Measurements from ENCODE around the gene MYO18A. TPM values are rescaled to one million over a fixed set of nuclear protein-coding genes. Genes with fewer than 3 reads are reported as not detected.

MYO18A gene
- total and polyA plus RNA-seq, 10 of the 15 experiments (the other 5 are each of a cell fraction or from before 2014, with no cell fraction given) = 2.9 to 66.0 (median 24.5) TPM

DNA sequence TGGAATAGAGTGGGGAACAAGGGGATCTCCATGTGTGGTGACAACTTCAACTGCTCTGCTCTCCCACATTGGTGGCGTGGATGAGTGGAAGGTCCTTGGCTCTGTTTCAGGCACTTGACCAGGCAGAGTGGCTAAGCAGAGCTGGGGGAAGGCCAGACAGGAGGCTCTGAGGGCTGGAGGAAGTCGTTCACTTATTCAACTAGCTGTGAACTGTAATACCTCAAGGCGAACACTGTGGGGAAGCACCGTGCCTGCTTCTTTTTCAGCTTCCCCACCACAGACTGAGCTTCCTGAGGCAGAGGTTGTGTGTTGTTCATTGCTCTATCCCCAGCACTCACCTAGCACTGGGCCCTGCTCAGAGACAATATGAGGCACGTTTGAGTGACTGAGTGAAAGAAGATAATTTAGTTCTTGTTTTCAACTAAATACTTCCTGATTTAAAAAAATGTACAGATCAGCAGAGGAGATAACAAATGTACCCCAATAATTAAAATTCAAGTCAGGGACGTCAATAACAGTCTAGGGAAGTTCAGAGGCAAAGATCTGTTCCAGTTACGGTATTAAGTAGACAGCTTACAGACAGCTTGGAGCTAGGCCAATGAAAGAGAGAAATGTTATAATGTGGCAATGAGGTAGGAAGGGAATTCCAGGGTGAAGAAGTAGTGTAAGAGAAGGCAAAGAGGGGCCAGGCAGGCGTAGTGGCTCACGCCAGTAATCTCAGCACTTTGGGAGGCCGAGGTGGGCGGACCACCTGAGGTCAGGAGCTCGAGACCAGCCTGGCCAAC, 34.7 kb downstream of the MYO18A start (continued):
- TF ChIP-seq NR2C2 (IDR thresholded peaks at IDR 0.05; ENCODE audit: borderline replicate concordance, control insufficient read depth, insufficient read length, low read depth) (no peak), HDAC2 (IDR thresholded peaks at IDR 0.05) (no peak), BRCA1 (IDR thresholded peaks at IDR 0.05; ENCODE audit: low read depth, low read length) (no peak), CEBPB (IDR thresholded peaks at IDR 0.05; ENCODE audit: borderline replicate concordance in 1 of 2, low read depth in 2 of 2, low read length in 2 of 2) (no peak), SRF (IDR thresholded peaks at IDR 0.05; ENCODE audit: low read depth in 2 of 2, low read length in 2 of 2) (no peak), CREB1 (IDR thresholded peaks at IDR 0.05; ENCODE audit: low read depth) (no peak), CHD2 (IDR thresholded peaks at IDR 0.05; ENCODE audit: borderline replicate concordance, low read depth, low read length) (no peak), MEF2B (IDR thresholded peaks at IDR 0.05; ENCODE audit: partially characterized antibody, poor library complexity, severe bottlenecking) (no peak), CREM (IDR thresholded peaks at IDR 0.05; ENCODE audit: low read depth) (no peak), POLR2AphosphoS2 (IDR thresholded peaks at IDR 0.05; ENCODE audit: low read depth, low read length) (no peak), YY1 (IDR thresholded peaks at IDR 0.05; ENCODE audit: low read depth, low read length) (0 out of 2 replicates have a peak, but pooled peaks have one; percentile 15), CBX3 (IDR thresholded peaks at IDR 0.05; ENCODE audit: borderline replicate concordance, low read depth) (no peak), MTA3 (IDR thresholded peaks at IDR 0.05; ENCODE audit: borderline replicate concordance, low read length) (no peak), IRF4 (IDR thresholded peaks at IDR 0.05; ENCODE audit: low read depth, low read length) (no peak), PAX8 (IDR thresholded peaks at IDR 0.05) (no peak), STAT1 (conservative IDR thresholded peaks at IDR 0.05) (no peak), EZH2 (IDR thresholded peaks at IDR 0.05; ENCODE audit: borderline replicate concordance, control insufficient read depth, low read depth, low read length) (no peak), RBBP5 (conservative IDR thresholded peaks at IDR 0.05) (no peak), SMAD5 (IDR thresholded peaks at IDR 0.05; ENCODE audit: low read depth) (no peak), NR2F1 (conservative IDR thresholded peaks at IDR 0.05) (no peak), FOXM1 (IDR thresholded peaks at IDR 0.05; ENCODE audit: low read depth, low read length) (no peak), STAT3 (IDR thresholded peaks at IDR 0.05; ENCODE audit: low read depth, low read length) (no peak)
- TF ChIP-seq, protein P1, sequence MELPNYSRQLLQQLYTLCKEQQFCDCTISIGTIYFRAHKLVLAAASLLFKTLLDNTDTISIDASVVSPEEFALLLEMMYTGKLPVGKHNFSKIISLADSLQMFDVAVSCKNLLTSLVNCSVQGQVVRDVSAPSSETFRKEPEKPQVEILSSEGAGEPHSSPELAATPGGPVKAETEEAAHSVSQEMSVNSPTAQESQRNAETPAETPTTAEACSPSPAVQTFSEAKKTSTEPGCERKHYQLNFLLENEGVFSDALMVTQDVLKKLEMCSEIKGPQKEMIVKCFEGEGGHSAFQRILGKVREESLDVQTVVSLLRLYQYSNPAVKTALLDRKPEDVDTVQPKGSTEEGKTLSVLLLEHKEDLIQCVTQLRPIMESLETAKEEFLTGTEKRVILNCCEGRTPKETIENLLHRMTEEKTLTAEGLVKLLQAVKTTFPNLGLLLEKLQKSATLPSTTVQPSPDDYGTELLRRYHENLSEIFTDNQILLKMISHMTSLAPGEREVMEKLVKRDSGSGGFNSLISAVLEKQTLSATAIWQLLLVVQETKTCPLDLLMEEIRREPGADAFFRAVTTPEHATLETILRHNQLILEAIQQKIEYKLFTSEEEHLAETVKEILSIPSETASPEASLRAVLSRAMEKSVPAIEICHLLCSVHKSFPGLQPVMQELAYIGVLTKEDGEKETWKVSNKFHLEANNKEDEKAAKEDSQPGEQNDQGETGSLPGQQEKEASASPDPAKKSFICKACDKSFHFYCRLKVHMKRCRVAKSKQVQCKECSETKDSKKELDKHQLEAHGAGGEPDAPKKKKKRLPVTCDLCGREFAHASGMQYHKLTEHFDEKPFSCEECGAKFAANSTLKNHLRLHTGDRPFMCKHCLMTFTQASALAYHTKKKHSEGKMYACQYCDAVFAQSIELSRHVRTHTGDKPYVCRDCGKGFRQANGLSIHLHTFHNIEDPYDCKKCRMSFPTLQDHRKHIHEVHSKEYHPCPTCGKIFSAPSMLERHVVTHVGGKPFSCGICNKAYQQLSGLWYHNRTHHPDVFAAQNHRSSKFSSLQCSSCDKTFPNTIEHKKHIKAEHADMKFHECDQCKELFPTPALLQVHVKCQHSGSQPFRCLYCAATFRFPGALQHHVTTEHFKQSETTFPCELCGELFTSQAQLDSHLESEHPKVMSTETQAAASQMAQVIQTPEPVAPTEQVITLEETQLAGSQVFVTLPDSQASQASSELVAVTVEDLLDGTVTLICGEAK (IDR thresholded peaks at IDR 0.05; ENCODE audit: borderline replicate concordance) = no peak
- TF ChIP-seq, protein P2, sequence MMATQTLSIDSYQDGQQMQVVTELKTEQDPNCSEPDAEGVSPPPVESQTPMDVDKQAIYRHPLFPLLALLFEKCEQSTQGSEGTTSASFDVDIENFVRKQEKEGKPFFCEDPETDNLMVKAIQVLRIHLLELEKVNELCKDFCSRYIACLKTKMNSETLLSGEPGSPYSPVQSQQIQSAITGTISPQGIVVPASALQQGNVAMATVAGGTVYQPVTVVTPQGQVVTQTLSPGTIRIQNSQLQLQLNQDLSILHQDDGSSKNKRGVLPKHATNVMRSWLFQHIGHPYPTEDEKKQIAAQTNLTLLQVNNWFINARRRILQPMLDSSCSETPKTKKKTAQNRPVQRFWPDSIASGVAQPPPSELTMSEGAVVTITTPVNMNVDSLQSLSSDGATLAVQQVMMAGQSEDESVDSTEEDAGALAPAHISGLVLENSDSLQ (IDR thresholded peaks at IDR 0.05) = no peak
- TF ChIP-seq, protein P3, sequence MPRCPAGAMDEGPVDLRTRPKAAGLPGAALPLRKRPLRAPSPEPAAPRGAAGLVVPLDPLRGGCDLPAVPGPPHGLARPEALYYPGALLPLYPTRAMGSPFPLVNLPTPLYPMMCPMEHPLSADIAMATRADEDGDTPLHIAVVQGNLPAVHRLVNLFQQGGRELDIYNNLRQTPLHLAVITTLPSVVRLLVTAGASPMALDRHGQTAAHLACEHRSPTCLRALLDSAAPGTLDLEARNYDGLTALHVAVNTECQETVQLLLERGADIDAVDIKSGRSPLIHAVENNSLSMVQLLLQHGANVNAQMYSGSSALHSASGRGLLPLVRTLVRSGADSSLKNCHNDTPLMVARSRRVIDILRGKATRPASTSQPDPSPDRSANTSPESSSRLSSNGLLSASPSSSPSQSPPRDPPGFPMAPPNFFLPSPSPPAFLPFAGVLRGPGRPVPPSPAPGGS (IDR thresholded peaks at IDR 0.05; ENCODE audit: borderline replicate concordance, insufficient read depth, low read depth, low read length, poor library complexity, severe bottlenecking) = no peak

Measured in GM12878 (cell line).